A673 (cell line): Measurements from ENCODE around the gene ITGBL1. TPM values are rescaled to one million over a fixed set of nuclear protein-coding genes. Genes with fewer than 3 reads are reported as not detected.

ENCODE experiments used
- BruUV-seq: library from RNA; stranded (reverse); fragments of 400-500 nt; replicated peaks from 2 replicates; lab custom pipeline; 2021; lab: Mats Ljungman, UMichigan
- CTCF ChIA-PET: fragments of 300-600 bp; sonication (Branson Sonifier 250); formaldehyde crosslinking; loops from one replicate; lab custom pipeline; 2022; ENCODE audit warnings: antibody characterized with exemption; lab: Charles Lee
- POLR2A ChIA-PET: fragments of 300-600 bp; sonication (Branson Sonifier 250); formaldehyde crosslinking; loops from one replicate; lab custom pipeline; 2022; ENCODE audit warnings: antibody characterized with exemption; ENCODE audit not compliant: low non-redundant PET; lab: Charles Lee
- DNase-seq: peaks from one replicate; pipeline ENCODE4 v3.0.0-alpha.2; 2015; ENCODE audit warnings: low spot score
- H3K27ac ChIP-seq: fragments of 200-600 bp; sonication (generic); 2 replicates; pipeline ENCODE4 v1.5.1; 2016; ENCODE audit warnings: mixed run types, low read depth, mild to moderate bottlenecking, mixed read lengths, antibody characterized with exemption, low read length; ENCODE audit not compliant: poor library complexity, severe bottlenecking
- H3K27me3 ChIP-seq: fragments of 200-600 bp; sonication (generic); replicated peaks from 2 replicates; pipeline ENCODE4 v1.6.1; 2017; ENCODE audit warnings: mixed run types, low read depth, mild to moderate bottlenecking, mixed read lengths, antibody characterized with exemption, low read length; ENCODE audit not compliant: insufficient read depth, poor library complexity
- H3K36me3 ChIP-seq: fragments of 200-600 bp; sonication (generic); 2 replicates; pipeline ENCODE4 v1.6.1; 2016; ENCODE audit warnings: mixed run types, mild to moderate bottlenecking, mixed read lengths, antibody characterized with exemption, low read length; ENCODE audit not compliant: insufficient read depth, poor library complexity, severe bottlenecking
- H3K4me1 ChIP-seq: fragments of 200-600 bp; sonication (generic); 2 replicates; pipeline ENCODE4 v1.6.1; 2017; ENCODE audit warnings: mixed run types, mild to moderate bottlenecking, mixed read lengths, antibody characterized with exemption, low read length; ENCODE audit not compliant: insufficient read depth, poor library complexity, severe bottlenecking
- H3K4me3 ChIP-seq: fragments of 200-600 bp; sonication (generic); 2 replicates; pipeline ENCODE4 v1.5.1; 2016; ENCODE audit warnings: low read depth, mixed run types, mild to moderate bottlenecking, mixed read lengths, low read length; ENCODE audit not compliant: poor library complexity, severe bottlenecking
- H3K9me3 ChIP-seq: fragments of 200-600 bp; sonication (generic); 2 replicates; pipeline ENCODE4 v1.6.1; 2016; ENCODE audit warnings: mixed run types, low read depth, mild to moderate bottlenecking, mixed read lengths, antibody characterized with exemption, low read length; ENCODE audit not compliant: poor library complexity, severe bottlenecking
- CTCF ChIP-seq: fragments of 300-800, 200-600 bp; sonication (generic); conservative IDR thresholded peaks from 2 replicates; pipeline ENCODE4 v1.5.1; 2017; ENCODE audit warnings: low read depth, mild to moderate bottlenecking, antibody characterized with exemption, low read length, moderate library complexity, mixed read lengths
- EZH2 ChIP-seq: fragments of 200-600 bp; sonication (generic); IDR thresholded peaks from 2 replicates; pipeline ENCODE4 v1.6.1; 2017; ENCODE audit warnings: borderline replicate concordance, low read depth, mild to moderate bottlenecking, mixed read lengths, antibody characterized with exemption, low read length; ENCODE audit not compliant: poor library complexity, severe bottlenecking
- intact Hi-C: fragments of 100-400 bp; cut with micrococcal nuclease; formaldehyde crosslinking; loops from one replicate; pipeline ENCODE4 v1.10.0; 2022; ENCODE audit not compliant: unreplicated experiment
- total RNA-seq: library from RNA; stranded (reverse); gene quantifications from 2 replicates; pipeline ENCODE4 v1.2.3, GENCODE V29; 2021

ITGBL1 gene
- total RNA-seq, 1 experiment from 2014 or later: 0.64 TPM

DNA sequence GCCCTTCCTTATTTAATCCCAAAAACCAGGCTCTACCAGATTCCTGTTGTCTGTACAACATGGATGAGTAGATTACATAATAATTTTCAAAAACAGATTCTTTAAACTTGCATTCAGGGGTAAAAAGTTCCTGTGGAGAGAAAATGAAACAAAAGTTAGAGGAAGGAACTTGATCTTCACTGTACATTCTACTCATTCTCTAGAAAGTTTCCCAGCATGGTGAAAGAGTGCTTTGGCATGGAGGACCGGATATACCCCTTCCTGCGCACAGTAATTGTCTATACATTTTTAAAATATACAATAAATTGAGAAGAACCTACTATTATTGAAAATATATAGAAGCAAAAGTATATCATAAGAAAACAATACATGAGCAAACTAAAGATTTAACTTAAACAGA, 274.2 kb downstream of the ITGBL1 start:
- Histone ChIP-seq H3K36me3 (no peaks in the 10 kb centered on the region), H3K9me3 (no peaks in the 10 kb centered on the region), H3K4me3 (no peak overlapping the region), H3K27me3 (no peaks in the 10 kb centered on the region), H3K4me1 (no peaks in the 10 kb centered on the region), H3K27ac (no peak overlapping the region)
- POLR2A ChIA-PET: no interaction called here
- no peak for TF ChIP-seq EZH2
- TF ChIP-seq CTCF: no peak
- DNase-seq: peak; percentile 63
- CTCF ChIA-PET: no interaction called here
- BruUV-seq: no TSS peak
- intact Hi-C loops: no loop called here

DNA sequence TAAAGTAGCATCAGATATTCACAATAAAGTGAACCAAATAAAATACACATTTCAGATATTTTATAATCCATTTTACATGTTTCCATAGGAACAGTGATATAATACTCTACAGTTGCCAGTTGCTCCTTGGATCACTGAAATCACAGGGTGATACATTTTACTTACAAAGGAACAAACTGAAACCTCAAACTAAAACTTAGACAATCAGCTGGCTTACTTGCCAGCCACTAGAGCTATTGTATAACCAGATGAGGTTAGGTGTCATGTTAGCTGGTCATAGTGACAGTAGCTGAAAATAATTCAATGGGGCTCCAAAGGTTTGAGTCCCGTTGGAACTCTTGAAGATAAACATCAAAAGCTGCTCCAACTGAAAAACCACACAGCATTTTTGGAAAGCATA, 274.6 kb downstream of the ITGBL1 start:
- peak; percentile 11 for DNase-seq
- no peak for TF ChIP-seq CTCF
- ChIA-PET POLR2A (interaction anchor here (0.6 kb wide), 1 partner anchor 103 kb away, joined by 3 read pairs; no protein-coding TSS in a partner anchor), CTCF (no interaction called here)
- Histone ChIP-seq H3K4me1 (no peaks in the 10 kb centered on the region), H3K4me3 (no peak overlapping the region), H3K9me3 (no peaks in the 10 kb centered on the region), H3K27me3 (no peaks in the 10 kb centered on the region), H3K36me3 (no peaks in the 10 kb centered on the region), H3K27ac (no peak overlapping the region)
- intact Hi-C loops: no loop called here
- BruUV-seq: no TSS peak

GRCh38 chr13:101728021-101728420, 275.5 kb downstream of the ITGBL1 start:
- no peaks in the 10 kb centered on the region for H3K4me1 ChIP-seq
- POLR2A ChIA-PET: no interaction called here
- H3K9me3 ChIP-seq: no peaks in the 10 kb centered on the region
- H3K27ac ChIP-seq: no peak overlapping the region
- TF ChIP-seq EZH2 (no peak), CTCF (no peak)
- DNase-seq: no peak
- BruUV-seq: no TSS peak
- CTCF ChIA-PET: no interaction called here
- H3K36me3 ChIP-seq: no peaks in the 10 kb centered on the region
- no peak overlapping the region for H3K4me3 ChIP-seq
- intact Hi-C loops: no loop called here
- no peaks in the 10 kb centered on the region for H3K27me3 ChIP-seq
